Tongue (tissue), 2 donors: ENCODE results near the gene CTAG1B. TPM values are rescaled to one million over a fixed set of nuclear protein-coding genes. Genes with fewer than 3 reads are reported as not detected.
A peak's percentile ranks its signal among the peaks of the same experiment; 100 is the strongest.
"Not testable (repeated sequence)": the region's sequence is repeated elsewhere in the genome, so short reads cannot be mapped to it uniquely, and the experiment has no call there.

Experiments used
- DNase-seq: peaks from one replicate; pipeline ENCODE4 v3.0.0-alpha.2; 2015
- total RNA-seq: library from RNA; depleted of rRNA; stranded (reverse); fragments of >200 nt; gene quantifications from one replicate; pipeline ENCODE4 v1.2.3, GENCODE V29; 2014

The CTAG1B gene
- total RNA-seq, 1 donor from 2014 or later: not detected

GRCh38 chrX:154620767-154621414, 1.8 kb upstream of the CTAG1B start:
- DNase-seq: not testable (repeated sequence)

- DNase-seq: not testable (repeated sequence)
Measured at GRCh38 chrX:154613586-154613985, 5.5 kb downstream of the CTAG1B start.

GRCh38 chrX:154611146-154611545, 7.9 kb downstream of the CTAG1B start:
- not testable (repeated sequence) for DNase-seq

- not testable (repeated sequence) for DNase-seq
Measured at GRCh38 chrX:154608823-154609222, 10.3 kb downstream of the CTAG1B start.

DNA sequence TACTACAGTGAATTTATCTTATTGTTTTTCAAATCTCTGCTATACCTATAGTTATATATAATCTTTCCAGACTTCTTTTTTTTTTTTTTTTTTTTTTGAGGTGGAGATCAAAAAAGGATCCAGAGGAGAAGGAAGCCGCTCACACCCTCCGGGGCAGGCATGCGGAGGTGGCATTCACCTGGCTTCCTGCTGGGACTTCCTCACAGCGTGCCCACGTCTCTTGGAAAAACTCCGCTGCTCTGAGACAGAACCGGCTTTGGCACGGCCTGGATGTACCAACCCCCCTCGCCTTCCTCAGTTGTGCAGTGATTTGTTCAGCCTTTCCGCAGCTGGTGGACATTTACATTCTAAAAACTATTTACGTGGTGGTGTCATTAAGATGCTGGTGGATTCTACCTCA, 11.1 kb downstream of the CTAG1B start:
- DNase-seq: not testable (repeated sequence)

- no peak for DNase-seq
Measured at GRCh38 chrX:154607370-154607769, 11.7 kb downstream of the CTAG1B start.

GRCh38 chrX:154605566-154605965, 13.5 kb downstream of the CTAG1B start:
- no peak for DNase-seq

DNA sequence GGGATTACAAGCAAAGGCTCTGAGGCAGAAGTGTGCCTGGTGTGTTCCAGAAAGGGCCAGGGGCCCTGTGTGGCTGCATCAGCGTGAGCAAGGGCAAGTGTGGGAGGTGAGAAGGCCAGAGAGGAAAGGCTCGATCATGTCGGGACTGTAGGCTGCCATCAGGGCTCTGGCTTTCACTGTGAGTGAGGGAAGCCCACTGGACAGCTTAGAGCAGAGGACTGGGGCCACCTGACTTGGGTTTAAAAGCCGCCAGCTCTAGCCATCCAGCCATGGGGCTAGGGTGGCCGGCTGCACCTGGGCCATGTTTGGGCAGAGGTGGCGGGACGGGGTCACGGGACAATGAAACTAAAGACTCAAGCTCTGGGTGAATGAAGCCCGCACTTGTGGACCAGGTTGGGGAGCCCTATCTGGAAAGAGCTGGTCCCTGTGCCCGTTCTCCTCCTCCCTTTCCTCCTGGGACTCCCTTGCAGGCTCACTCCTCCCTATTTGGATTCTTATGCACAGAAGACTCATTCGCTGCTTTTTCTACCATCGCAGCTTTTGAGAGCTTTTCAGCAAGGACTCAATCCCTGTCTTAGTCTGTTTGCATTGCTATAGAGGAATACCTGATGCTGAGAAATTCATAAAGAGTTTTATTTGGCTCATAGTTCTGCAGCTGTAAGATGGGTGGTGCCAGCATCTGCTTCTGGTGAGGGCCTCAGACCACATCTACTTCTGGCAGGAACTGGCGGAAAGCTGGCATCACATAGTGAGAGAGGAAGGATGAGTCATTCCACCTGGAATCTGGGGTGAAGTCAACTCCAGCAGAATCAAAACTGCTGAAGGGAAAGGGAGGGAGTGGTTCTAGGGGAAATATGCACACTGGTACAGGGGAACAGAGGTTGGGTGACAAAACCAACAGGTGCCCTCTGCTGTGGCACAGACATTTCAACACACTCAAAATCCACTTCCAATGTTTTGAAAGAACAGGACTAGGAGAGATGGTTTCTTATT, 15.3 kb downstream of the CTAG1B start:
- DNase-seq: peak; percentile 50

DNA sequence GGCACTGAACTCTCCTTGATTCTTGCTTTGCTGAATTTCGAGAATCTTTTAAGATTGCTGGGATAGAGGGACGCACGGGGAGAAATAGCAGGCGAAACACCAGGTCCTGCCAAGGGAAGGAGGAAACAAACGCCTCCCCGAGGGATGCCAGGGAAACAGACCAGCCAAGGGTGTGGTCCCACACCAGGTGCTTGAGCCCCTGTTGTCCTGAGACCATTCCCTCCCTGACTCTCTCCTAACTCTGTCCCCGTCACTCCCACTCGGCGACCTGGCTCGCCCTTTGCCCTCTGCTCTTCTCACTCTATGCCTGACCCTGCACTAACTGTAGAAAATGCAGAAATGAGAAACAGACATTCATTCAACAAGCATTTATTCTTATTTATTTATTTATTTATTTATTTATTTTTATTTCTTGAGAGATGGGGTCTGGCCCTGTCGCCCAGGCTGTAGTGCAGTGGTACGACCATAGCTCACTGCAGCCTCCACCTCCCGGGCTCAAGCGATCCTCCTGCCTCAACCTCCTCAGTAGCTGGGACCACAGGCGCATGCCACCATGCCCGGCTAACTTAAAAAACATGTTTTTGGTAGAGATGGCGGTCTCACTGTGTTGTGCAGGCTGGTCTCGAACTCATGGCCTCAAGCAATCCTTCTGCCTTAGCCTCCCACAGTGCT, 16.2 kb downstream of the CTAG1B start:
- no peak for DNase-seq

DNA sequence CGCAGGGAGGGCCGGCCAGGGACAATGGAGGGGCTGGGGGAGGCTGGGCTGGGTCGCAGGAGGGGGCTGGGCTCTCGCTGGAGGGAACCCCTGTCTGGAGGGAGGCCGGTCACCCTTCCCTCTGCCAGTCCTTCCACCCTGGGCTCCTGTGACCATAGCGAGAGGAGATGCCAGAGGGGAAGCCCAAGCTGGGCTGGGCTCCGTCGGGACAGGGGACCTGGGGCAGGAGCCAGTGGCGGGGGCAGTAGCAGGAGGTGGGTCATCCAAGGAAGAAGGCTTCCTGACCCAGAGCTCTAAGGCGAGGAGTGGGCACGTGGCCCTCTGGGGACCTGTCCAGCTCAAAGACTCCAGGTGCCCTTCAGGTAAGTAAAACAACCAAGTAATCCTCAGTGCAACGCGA, 16.9 kb downstream of the CTAG1B start:
- no peak for DNase-seq

- DNase-seq: no peak
Measured at GRCh38 chrX:154600759-154601374, 18.2 kb downstream of the CTAG1B start.

GRCh38 chrX:154599531-154599930, 19.6 kb downstream of the CTAG1B start:
- DNase-seq: no peak

GRCh38 chrX:154598656-154599055, 20.4 kb downstream of the CTAG1B start:
- DNase-seq: no peak

- no peak for DNase-seq
Measured at GRCh38 chrX:154597221-154597620, 21.9 kb downstream of the CTAG1B start.

GRCh38 chrX:154596290-154596929, 22.7 kb downstream of the CTAG1B start:
- peak; percentile 4 for DNase-seq

GRCh38 chrX:154595559-154596249, 23.4 kb downstream of the CTAG1B start:
- no peak for DNase-seq

GRCh38 chrX:154594491-154594890, 24.6 kb downstream of the CTAG1B start:
- DNase-seq: no peak

- no peak for DNase-seq
Measured at GRCh38 chrX:154593201-154593600, 25.9 kb downstream of the CTAG1B start.

DNA sequence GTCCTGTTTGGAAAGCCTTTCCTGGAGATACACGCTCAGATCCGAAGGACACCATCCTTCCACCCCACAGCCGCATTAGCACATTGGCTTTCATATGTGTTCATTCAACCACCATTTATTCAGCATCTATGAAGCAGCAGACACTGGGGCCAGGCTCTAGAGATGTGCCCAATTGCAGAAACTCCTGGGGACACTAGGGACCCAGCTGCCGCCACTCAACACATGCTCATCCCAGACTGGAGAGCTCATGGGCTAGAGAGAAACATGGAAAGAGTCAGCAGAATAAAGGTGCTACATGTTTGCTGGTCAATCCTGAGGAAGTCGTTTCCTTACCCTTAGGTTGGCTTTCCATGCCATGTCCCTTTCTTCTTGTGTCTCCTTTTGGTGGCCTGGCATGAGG, 26.6 kb downstream of the CTAG1B start:
- no peak for DNase-seq

DNA sequence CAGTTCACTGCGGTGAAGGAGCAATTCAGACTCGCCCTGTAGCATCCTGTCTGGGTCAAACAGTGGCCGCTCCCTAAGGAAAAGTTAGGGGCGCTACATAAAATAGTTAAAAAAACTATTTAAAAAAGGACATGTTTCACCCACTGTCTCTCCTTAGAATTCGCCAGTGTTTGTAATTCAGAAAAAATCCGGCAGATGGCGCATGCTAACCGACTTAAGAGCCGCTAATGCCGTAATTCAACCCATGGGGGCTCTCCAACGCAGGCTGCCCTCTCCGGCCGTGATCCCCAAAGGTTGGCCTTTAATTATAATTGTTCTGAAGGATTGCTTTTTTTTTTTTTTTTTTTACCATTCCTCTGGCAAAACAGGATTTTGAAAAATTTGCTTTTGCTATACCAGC, 28.7 kb downstream of the CTAG1B start:
- DNase-seq: not testable (repeated sequence)

- DNase-seq: not testable (repeated sequence)
Measured at GRCh38 chrX:154584585-154585183, 34.4 kb downstream of the CTAG1B start, which contains the start of gene CTAG1A. Gene CTAG1A, plus strand, starts transcription at chrX:154585133. Its CDS starts 74 bp downstream, at chrX:154585207.
